GM23338 (cell line): ENCODE measurements around the gene TOR3A. TPM values are rescaled to one million over a fixed set of nuclear protein-coding genes. Genes with fewer than 3 reads are reported as not detected.

Experiments used
- ATAC-seq: fragments of 200-7000 bp; cut with Tn5 transposase; 3 replicates; pipeline ENCODE4 v1.9.1; 2020
- DNase-seq: peaks from one replicate; pipeline ENCODE4 v3.0.0-alpha.2; 2015; ENCODE audit warnings: low spot score
- H2AFZ ChIP-seq: fragments of 200-600 bp; sonication (generic); 2 replicates; pipeline ENCODE4 v1.8.0; 2016; ENCODE audit warnings: antibody characterized with exemption, mild to moderate bottlenecking, moderate library complexity
- H3F3A ChIP-seq: fragments of 200-600 bp; sonication (generic); replicated peaks from 2 replicates; pipeline ENCODE4 v1.8.0; 2017; ENCODE audit warnings: antibody characterized with exemption, mixed run types, low read depth
- H3K27ac ChIP-seq: fragments of 200-600 bp; sonication (generic); 2 replicates; pipeline ENCODE4 v1.6.1; 2016; ENCODE audit warnings: low read depth
- H3K27me3 ChIP-seq: fragments of 200-600 bp; sonication (generic); 2 replicates; pipeline ENCODE4 v1.8.0; 2016; ENCODE audit warnings: mild to moderate bottlenecking, mixed run types, moderate library complexity; ENCODE audit not compliant: insufficient read depth
- H3K36me3 ChIP-seq: fragments of 200-600 bp; sonication (generic); 2 replicates; pipeline ENCODE4 v1.8.0; 2016; ENCODE audit warnings: mild to moderate bottlenecking; ENCODE audit not compliant: insufficient read depth
- H3K4me1 ChIP-seq: fragments of 200-600 bp; sonication (generic); 2 replicates; pipeline ENCODE4 v1.8.0; 2016; ENCODE audit warnings: mild to moderate bottlenecking, moderate library complexity; ENCODE audit not compliant: insufficient read depth
- H3K4me2 ChIP-seq: fragments of 200-600 bp; sonication (generic); 2 replicates; pipeline ENCODE4 v1.7.1; 2017; ENCODE audit warnings: mixed run types
- H3K4me3 ChIP-seq: fragments of 200-600 bp; sonication (generic); 2 replicates; pipeline ENCODE4 v1.6.1; 2016; ENCODE audit warnings: mixed run types
- H3K79me2 ChIP-seq: fragments of 200-600 bp; sonication (generic); replicated peaks from 2 replicates; pipeline ENCODE4 v1.8.0; 2017; ENCODE audit warnings: mild to moderate bottlenecking; ENCODE audit not compliant: insufficient read depth
- H3K9me2 ChIP-seq: fragments of 200-600 bp; sonication (generic); 2 replicates; pipeline ENCODE4 v1.8.0; 2017; ENCODE audit not compliant: insufficient read depth
- H4K20me1 ChIP-seq: fragments of 200-600 bp; sonication (generic); replicated peaks from 2 replicates; pipeline ENCODE4 v1.8.0; 2017; ENCODE audit warnings: mild to moderate bottlenecking; ENCODE audit not compliant: insufficient read depth
- H3K27ac Mint-ChIP-seq: 2 replicates; pipeline ENCODE4 v1.8.0; 2020; ENCODE audit warnings: inconsistent platforms, mild to moderate bottlenecking, moderate library complexity, mixed read lengths
- H3K27me3 Mint-ChIP-seq: 3 replicates; pipeline ENCODE4 v1.8.0; 2022; ENCODE audit warnings: low read depth, mild to moderate bottlenecking, moderate library complexity, mixed read lengths, inconsistent platforms; ENCODE audit not compliant: insufficient read depth, poor library complexity
- H3K36me3 Mint-ChIP-seq: 3 replicates; pipeline ENCODE4 v1.8.0; 2021; ENCODE audit warnings: low read depth, mild to moderate bottlenecking, inconsistent platforms, moderate library complexity, mixed read lengths
- H3K4me1 Mint-ChIP-seq: 3 replicates; pipeline ENCODE4 v1.8.0; 2020; ENCODE audit warnings: mild to moderate bottlenecking, inconsistent platforms, mixed read lengths
- H3K4me3 Mint-ChIP-seq: 3 replicates; pipeline ENCODE4 v1.8.0; 2021; ENCODE audit warnings: moderate library complexity, mild to moderate bottlenecking, inconsistent platforms, mixed read lengths
- H3K9me3 Mint-ChIP-seq: 3 replicates; pipeline ENCODE4 v1.8.0; 2020; ENCODE audit warnings: moderate library complexity, mild to moderate bottlenecking, inconsistent platforms, mixed read lengths
- CREB1 ChIP-seq: fragments of 250-450 bp; sonication (Bioruptor Pico); IDR thresholded peaks from 2 replicates; pipeline ENCODE4 v1.5.0; 2020; ENCODE audit warnings: low read depth, mild to moderate bottlenecking, moderate library complexity
- ETS1 ChIP-seq: IDR thresholded peaks from 2 replicates; pipeline ENCODE4 v1.6.1; 2016; ENCODE audit warnings: antibody characterized with exemption
- EZH2 ChIP-seq: fragments of 200-600 bp; sonication (generic); IDR thresholded peaks from one replicate; pipeline ENCODE4 v1.8.0; 2017; ENCODE audit warnings: antibody characterized with exemption, mild to moderate bottlenecking, low read depth; ENCODE audit not compliant: unreplicated experiment
- EZH2phosphoT487 ChIP-seq: fragments of 200-600 bp; sonication (generic); IDR thresholded peaks from one replicate; pipeline ENCODE4 v1.8.1; 2018; ENCODE audit warnings: antibody characterized with exemption; ENCODE audit not compliant: unreplicated experiment
- JUNB ChIP-seq: IDR thresholded peaks from one replicate; pipeline ENCODE4 v1.6.1; 2016; ENCODE audit warnings: antibody characterized with exemption; ENCODE audit not compliant: unreplicated experiment
- POLR2AphosphoS5 ChIP-seq: IDR thresholded peaks from 2 replicates; pipeline ENCODE4 v1.6.1; 2016; ENCODE audit warnings: antibody characterized with exemption, low read depth
- REST ChIP-seq: IDR thresholded peaks from one replicate; pipeline ENCODE4 v1.6.1; 2018; ENCODE audit warnings: antibody characterized with exemption; ENCODE audit not compliant: unreplicated experiment
- STAT1 ChIP-seq: IDR thresholded peaks from one replicate; pipeline ENCODE4 v1.6.1; 2016; ENCODE audit warnings: antibody characterized with exemption; ENCODE audit not compliant: unreplicated experiment
- ZNF114 ChIP-seq: fragments of 250-450 bp; sonication (Bioruptor Pico); IDR thresholded peaks from 2 replicates; pipeline ENCODE4 v1.5.0; 2020; ENCODE audit warnings: mild to moderate bottlenecking, moderate library complexity
- ZNF331 ChIP-seq: fragments of 250-450 bp; sonication (Bioruptor Pico); IDR thresholded peaks from 2 replicates; pipeline ENCODE4 v1.5.0; 2020; ENCODE audit warnings: low read depth, mild to moderate bottlenecking, moderate library complexity
- ZNF462 ChIP-seq: fragments of 250-450 bp; sonication (Bioruptor Pico); IDR thresholded peaks from 2 replicates; pipeline ENCODE4 v1.5.0; 2020; ENCODE audit warnings: mild to moderate bottlenecking, moderate library complexity
- polyA plus RNA-seq: library from polyadenylated mRNA; unstranded; fragments of >200 nt; fragmentation: Nextera tagmentation; extraction: Ambion mirVana; gene quantifications from 2 replicates; pipeline ENCODE4 v1.2.1, GENCODE V29; 2016
- total RNA-seq: library from RNA; depleted of rRNA; stranded (reverse); fragments of >200 nt; shearing (Covaris generic); gene quantifications from 2 replicates; pipeline ENCODE4 v1.2.3, GENCODE V29; 2014

The TOR3A gene
- total and polyA plus RNA-seq, 2 experiments from 2014 or later: 11.2 to 57.6 TPM

- TF ChIP-seq REST (no peak), STAT1 (no peak), EZH2 (no peak)
Measured at GRCh38 chr1:179095377-179095776, 13.5 kb downstream of the TOR3A start (continued).

- Histone ChIP-seq H3K27ac (no peak overlapping the region), H3K4me2 (no peak overlapping the region), H3K9me2 (0 out of 2 replicates have a peak, but pooled peaks cover 4% of the 10 kb centered on the region), H3K79me2 (no peaks in the 10 kb centered on the region), H3K4me1 (peaks cover 8% of the 10 kb centered on the region), H3K36me3 (peaks cover 16% of the 10 kb centered on the region; the same call in 1 of the 2 replicates), H3K27me3 (no peaks in the 10 kb centered on the region), H4K20me1 (no peaks in the 10 kb centered on the region), H3K4me3 (no peak overlapping the region), H3F3A (no peaks in the 10 kb centered on the region), H2AFZ (no peak overlapping the region)
- no peaks in the 10 kb centered on the region for H3K9me3 Mint-ChIP-seq
- no peaks in the 10 kb centered on the region for H3K27me3 Mint-ChIP-seq
- ATAC-seq (no peak), DNase-seq (no peak)
- peaks cover 55% of the 10 kb centered on the region for H3K36me3 Mint-ChIP-seq
- peaks cover 12% of the 10 kb centered on the region for H3K4me1 Mint-ChIP-seq
- no peak overlapping the region for H3K4me3 Mint-ChIP-seq
- no peak overlapping the region for H3K27ac Mint-ChIP-seq
- TF ChIP-seq ETS1 (no peak), REST (no peak), CREB1 (CRISPR knock-in tag) (no peak), EZH2 (no peak), ZNF462 (no peak), POLR2AphosphoS5 (no peak), ZNF114 (CRISPR knock-in tag) (no peak), EZH2phosphoT487 (no peak), JUNB (no peak), ZNF331 (CRISPR knock-in tag) (no peak)
Measured at GRCh38 chr1:179095924-179096323, 14.1 kb downstream of the TOR3A start.
